Neural cell (in vitro differentiated cells): ENCODE measurements around the gene KSR2.

Experiments
- CTCF ChIP-seq: fragments of 450-650 bp; IDR thresholded peaks from 2 replicates; pipeline ENCODE4 v1.5.1; 2014; ENCODE audit warnings: antibody characterized with exemption, mild to moderate bottlenecking, moderate library complexity; ENCODE audit not compliant: poor library complexity, severe bottlenecking
- EP300 ChIP-seq: fragments of 450-650 bp; conservative IDR thresholded peaks from 2 replicates; pipeline ENCODE4 v1.6.1; 2014; ENCODE audit warnings: antibody characterized with exemption, mild to moderate bottlenecking, moderate library complexity; ENCODE audit not compliant: poor library complexity, severe bottlenecking
- EZH2 ChIP-seq: fragments of 200-600, 300-800 bp; shearing (Covaris generic), sonication (generic); IDR thresholded peaks from 2 replicates; pipeline ENCODE4 v1.6.1; 2014; ENCODE audit warnings: antibody characterized with exemption, low read length, borderline replicate concordance, mild to moderate bottlenecking; ENCODE audit not compliant: insufficient read depth, poor library complexity, severe bottlenecking
- POLR2AphosphoS5 ChIP-seq: IDR thresholded peaks from 2 replicates; pipeline ENCODE4 v1.6.1; 2012
- REST ChIP-seq: IDR thresholded peaks from 2 replicates; pipeline ENCODE4 v1.6.1; 2012; ENCODE audit warnings: borderline replicate concordance
- TAF1 ChIP-seq: IDR thresholded peaks from 2 replicates; pipeline ENCODE4 v1.6.1; 2012; ENCODE audit warnings: low read depth

- TF ChIP-seq EZH2 = no peak
- TF ChIP-seq CTCF = no peak
- no peak for TF ChIP-seq POLR2AphosphoS5
- TF ChIP-seq TAF1 = no peak
- no peak for TF ChIP-seq REST
- TF ChIP-seq EP300 = no peak
Observed at GRCh38 chr12:117577122-117577657, 391.6 kb downstream of the KSR2 start.
